Lung (tissue), 12 donors: ENCODE results near the gene DNAJC6. TPM values are rescaled to one million over a fixed set of nuclear protein-coding genes. Genes with fewer than 3 reads are reported as not detected.

Source experiments
- ATAC-seq: fragments of 200-7000 bp; cut with Tn5 transposase; one replicate; pipeline ENCODE4 v1.9.1; 2020; ENCODE audit warnings: moderate number of reproducible peaks; ENCODE audit not compliant: insufficient read depth, low FRiP score
- DNase-seq, 3 donors: peaks; one replicate each; pipeline ENCODE4 v3.0.0-alpha.2; 2013 to 2017
- H3K27ac ChIP-seq, 2 donors: one replicate each; pipeline ENCODE4 v1.5.1; 2013; ENCODE audit warnings: mild to moderate bottlenecking in 2 of 2, moderate library complexity in 2 of 2, control low read depth in 1 of 2, inconsistent platforms in 1 of 2, low read depth in 1 of 2, low read length in 1 of 2
- H3K27me3 ChIP-seq, 3 donors: one replicate each; pipeline ENCODE4 v1.5.1; 2013; ENCODE audit warnings: low read length in 2 of 3; ENCODE audit not compliant: control insufficient read depth in 3 of 3, insufficient read depth in 3 of 3
- H3K36me3 ChIP-seq, 4 donors: one replicate each; pipeline ENCODE4 v1.5.1; 2013; ENCODE audit warnings: low read length in 4 of 4, mild to moderate bottlenecking in 1 of 4, moderate library complexity in 1 of 4; ENCODE audit not compliant: control insufficient read depth in 4 of 4, insufficient read depth in 4 of 4
- H3K4me1 ChIP-seq, 5 donors: one replicate each; pipeline ENCODE4 v1.5.1; 2013; ENCODE audit warnings: low read length in 5 of 5, mild to moderate bottlenecking in 2 of 5, moderate library complexity in 1 of 5; ENCODE audit not compliant: control insufficient read depth in 5 of 5, insufficient read depth in 5 of 5
- H3K4me3 ChIP-seq: one replicate; pipeline ENCODE4 v1.5.1; 2013; ENCODE audit warnings: mild to moderate bottlenecking, control low read depth, moderate library complexity
- H3K9ac ChIP-seq, 2 donors: one replicate each; pipeline ENCODE4 v1.5.1; 2013; ENCODE audit warnings: low read length in 2 of 2, control low read depth in 1 of 2; ENCODE audit not compliant: insufficient read depth in 1 of 2
- H3K9me3 ChIP-seq, 4 donors: one replicate each; pipeline ENCODE4 v1.5.1; 2013; ENCODE audit warnings: low read length in 3 of 4, mild to moderate bottlenecking in 1 of 4, moderate library complexity in 1 of 4; ENCODE audit not compliant: control insufficient read depth in 4 of 4, insufficient read depth in 3 of 4
- WGBS, 2 donors: extraction: QIAGEN DNeasy Blood & Tissue Kit; methylation state at CpG; one replicate each; pipeline ENCODE4 v1.1.7; 2013; 5-methylcytosine and 5-hydroxymethylcytosine counted together
- polyA plus RNA-seq, 2 donors: library from polyadenylated mRNA; stranded (reverse); fragments of 200-250 nt; gene quantifications; one replicate each; pipeline ENCODE4 v1.2.1, GENCODE V29; 2013
- total RNA-seq, 2 donors: library from RNA; depleted of rRNA in 1 of 2; stranded (reverse); fragments of >200 nt in 1 of 2; gene quantifications; one replicate each; pipeline ENCODE4 v1.2.1, GENCODE V29; 2014 to 2021
- TF ChIP-seq, protein P1 (sequence below): IDR thresholded peaks from 2 replicates; pipeline ENCODE4 v1.5.1; 2012; ENCODE audit warnings: mild to moderate bottlenecking; ENCODE audit errors: control extremely low read depth, extremely low read depth
- donor health status: control.
- donor health status: control.
- donor health status: Bipolar disorder and iron deficiency.
- donor health status: healthy.
- donor health status: DM: yes; HTN: yes; CAD: no.

DNAJC6 gene
- total and polyA plus RNA-seq, 4 donors: 0.96 to 5.0 (median 3.0) TPM

DNA sequence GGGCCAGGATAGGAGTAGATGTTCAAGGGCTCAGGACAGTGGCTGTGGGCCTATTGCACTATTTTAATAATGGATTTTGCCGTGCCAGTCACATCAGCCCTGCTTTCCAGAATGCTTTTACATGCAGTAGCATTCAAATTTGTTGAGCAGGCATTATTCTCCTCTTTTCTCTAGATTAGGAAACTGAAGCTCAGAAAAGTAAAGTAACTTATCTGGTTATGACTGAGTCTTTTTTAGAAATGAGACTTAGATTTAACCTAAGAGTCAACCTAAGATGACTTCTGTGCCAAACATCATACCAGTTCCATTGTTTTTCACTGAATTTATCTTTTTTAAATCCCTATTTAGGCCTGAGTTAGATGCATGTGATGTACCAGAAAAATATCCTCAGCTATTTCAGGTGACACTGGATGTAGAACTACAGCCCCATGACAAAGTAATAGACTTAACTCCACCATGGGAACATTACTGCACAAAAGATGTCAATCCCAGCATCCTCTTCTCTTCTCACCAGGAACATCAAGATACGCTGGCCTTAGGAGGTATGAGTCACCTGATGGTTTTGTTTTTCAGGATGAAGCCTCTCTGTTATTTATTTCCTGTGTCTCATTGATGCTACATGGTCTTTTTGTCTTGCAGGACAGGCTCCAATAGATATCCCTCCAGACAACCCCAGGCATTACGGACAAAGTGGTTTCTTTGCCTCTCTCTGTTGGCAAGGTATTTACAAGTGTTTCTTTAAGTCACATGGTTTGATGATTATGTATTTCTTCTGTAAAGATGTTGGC, 79.8 kb downstream of the DNAJC6 start:
- Histone ChIP-seq H3K4me3 (no peak overlapping the region), H3K9ac (no peak overlapping the region), H3K36me3 (peaks cover 0 to 6% (median 0%) of the 10 kb centered on the region in 4 donors), H3K9me3 (peaks cover 0 to 1% (median 0%) of the 10 kb centered on the region in 4 donors), H3K27me3 (no peaks in the 10 kb centered on the region), H3K4me1 (no peaks in the 10 kb centered on the region), H3K27ac (no peak overlapping the region)
- ATAC-seq (no peak), DNase-seq (no peak)
- TF ChIP-seq, protein P1, sequence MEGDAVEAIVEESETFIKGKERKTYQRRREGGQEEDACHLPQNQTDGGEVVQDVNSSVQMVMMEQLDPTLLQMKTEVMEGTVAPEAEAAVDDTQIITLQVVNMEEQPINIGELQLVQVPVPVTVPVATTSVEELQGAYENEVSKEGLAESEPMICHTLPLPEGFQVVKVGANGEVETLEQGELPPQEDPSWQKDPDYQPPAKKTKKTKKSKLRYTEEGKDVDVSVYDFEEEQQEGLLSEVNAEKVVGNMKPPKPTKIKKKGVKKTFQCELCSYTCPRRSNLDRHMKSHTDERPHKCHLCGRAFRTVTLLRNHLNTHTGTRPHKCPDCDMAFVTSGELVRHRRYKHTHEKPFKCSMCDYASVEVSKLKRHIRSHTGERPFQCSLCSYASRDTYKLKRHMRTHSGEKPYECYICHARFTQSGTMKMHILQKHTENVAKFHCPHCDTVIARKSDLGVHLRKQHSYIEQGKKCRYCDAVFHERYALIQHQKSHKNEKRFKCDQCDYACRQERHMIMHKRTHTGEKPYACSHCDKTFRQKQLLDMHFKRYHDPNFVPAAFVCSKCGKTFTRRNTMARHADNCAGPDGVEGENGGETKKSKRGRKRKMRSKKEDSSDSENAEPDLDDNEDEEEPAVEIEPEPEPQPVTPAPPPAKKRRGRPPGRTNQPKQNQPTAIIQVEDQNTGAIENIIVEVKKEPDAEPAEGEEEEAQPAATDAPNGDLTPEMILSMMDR: no peak
- 94 to 97% methylated on average over 3 of the region's 3 CpGs for WGBS, 2 donors

DNA sequence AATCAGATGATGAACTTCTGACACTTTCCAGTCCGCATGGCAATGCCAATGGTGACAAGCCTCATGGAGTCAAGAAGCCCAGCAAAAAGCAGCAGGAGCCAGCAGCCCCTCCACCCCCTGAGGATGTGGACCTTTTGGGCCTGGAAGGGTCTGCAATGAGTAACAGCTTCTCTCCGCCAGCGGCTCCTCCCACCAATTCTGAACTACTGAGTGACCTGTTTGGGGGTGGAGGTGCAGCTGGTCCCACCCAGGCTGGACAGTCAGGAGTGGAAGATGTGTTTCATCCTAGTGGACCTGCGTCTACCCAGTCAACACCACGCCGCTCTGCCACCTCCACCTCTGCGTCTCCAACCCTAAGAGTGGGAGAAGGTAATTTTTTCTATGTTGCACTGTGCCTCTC, 83.2 kb downstream of the DNAJC6 start:
- Histone ChIP-seq H3K9ac (no peak overlapping the region), H3K4me1 (no peaks in the 10 kb centered on the region), H3K36me3 (peaks cover 0 to 6% (median 0%) of the 10 kb centered on the region in 4 donors), H3K9me3 (peaks cover 0 to 1% (median 0%) of the 10 kb centered on the region in 4 donors), H3K4me3 (no peak overlapping the region), H3K27ac (no peak overlapping the region), H3K27me3 (no peaks in the 10 kb centered on the region)
- DNase-seq (no peak), ATAC-seq (no peak)
- TF ChIP-seq, protein P1: no peak
- 99% methylated on average over 7 of the region's 7 CpGs for WGBS, 2 donors

DNA sequence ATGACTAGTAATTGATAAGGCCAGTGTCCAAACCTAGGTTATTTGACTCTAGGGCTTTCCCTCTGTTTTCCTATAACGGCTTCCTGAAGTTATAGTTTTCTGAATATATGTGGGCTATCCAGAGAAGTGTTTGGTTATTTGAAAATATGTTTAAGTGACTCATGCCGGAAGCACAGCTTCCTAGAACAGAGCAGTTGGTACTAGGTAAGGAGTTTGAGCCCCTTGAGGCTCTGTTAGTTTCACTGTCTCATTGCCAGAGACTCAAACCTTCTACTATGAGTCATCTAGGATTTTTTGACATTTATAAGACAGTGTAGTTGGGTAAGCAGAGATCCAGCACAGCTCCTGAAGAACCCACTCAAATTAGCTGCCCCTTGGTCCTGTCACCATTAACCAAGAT, 84.0 kb downstream of the DNAJC6 start:
- no peaks in the 10 kb centered on the region for H3K4me1 ChIP-seq
- no peak overlapping the region for H3K4me3 ChIP-seq
- H3K9ac ChIP-seq: no peak overlapping the region
- H3K36me3 ChIP-seq: peaks cover 0 to 6% (median 0%) of the 10 kb centered on the region in 4 donors
- no peak for ATAC-seq
- DNase-seq: no peak
- peaks cover 0 to 1% (median 0%) of the 10 kb centered on the region in 4 donors for H3K9me3 ChIP-seq
- H3K27me3 ChIP-seq: no peaks in the 10 kb centered on the region
- TF ChIP-seq, protein P1: no peak
- no peak overlapping the region for H3K27ac ChIP-seq
- 70 to 84% methylated on average over 2 of the region's 2 CpGs for WGBS, 2 donors
